ENCODE data around the gene NANP. TPM values are rescaled to one million over a fixed set of nuclear protein-coding genes. Genes with fewer than 3 reads are reported as not detected.

Gene NANP
- total and polyA plus RNA-seq, 2 of the 13 experiments (the other 11 are each of a cell fraction or from before 2014, with no cell fraction given) = 8.9 to 21.5 TPM

DNA sequence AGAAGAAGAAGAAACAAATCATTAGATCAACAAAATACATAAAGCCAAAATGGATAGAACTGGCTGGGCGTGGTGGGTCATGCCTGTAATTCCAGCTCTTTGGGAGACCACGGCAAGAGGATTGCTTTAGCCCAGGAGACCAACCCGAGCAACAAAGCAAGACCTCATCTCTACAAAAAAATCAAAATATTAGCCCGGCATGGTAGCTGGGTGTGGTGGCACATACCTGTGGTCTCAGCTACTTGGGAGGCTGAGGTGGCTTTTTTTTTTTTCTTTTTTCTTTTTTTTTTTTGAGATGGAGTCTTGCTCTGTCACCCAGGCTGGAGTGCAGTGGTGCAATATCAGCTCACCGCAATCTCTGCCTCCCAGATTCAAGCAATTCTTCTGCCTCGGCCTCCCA, 59.9 kb downstream of the NANP start:
- Histone ChIP-seq H3K27me3 (ENCODE audit: control insufficient read depth in 1 of 2, insufficient read depth in 2 of 2, low read length in 2 of 2) (no peaks in the 10 kb centered on the region), H3K4me1 (ENCODE audit: insufficient read depth, low read length) (peaks cover 31% of the 10 kb centered on the region), H2AFZ (ENCODE audit: low read length) (no peak overlapping the region), H3K36me3 (replicated peaks in 1 of 2; ENCODE audit: control insufficient read depth in 1 of 2, insufficient read depth in 2 of 2, low read length in 2 of 2) (peaks cover 5 to 12% of the 10 kb centered on the region in 2 experiments; a peak in 4 of 5 replicates), H3K9me3 (ENCODE audit: low read length) (no peaks in the 10 kb centered on the region), H3K9ac (ENCODE audit: insufficient read depth, low read depth, low read length) (no peak overlapping the region), H3K79me2 (ENCODE audit: insufficient read depth, low read length) (peaks cover 74% of the 10 kb centered on the region), H4K20me1 (ENCODE audit: insufficient read depth, low read length) (peaks cover 11% of the 10 kb centered on the region), H3K4me2 (ENCODE audit: low read depth, low read length) (no peak overlapping the region), H3K27ac (ENCODE audit: extremely low read length, insufficient read depth, low read length) (no peak overlapping the region), H3K4me3 (replicated peaks in 1 of 3; ENCODE audit: insufficient read depth in 1 of 3, low read depth in 2 of 3, low read length in 3 of 3) (no peak overlapping the region)
- CTCF ChIA-PET (ENCODE audit: low intra/inter-chr PET ratio, low total read pairs) = no interaction called here
- TF ChIP-seq, protein P1, sequence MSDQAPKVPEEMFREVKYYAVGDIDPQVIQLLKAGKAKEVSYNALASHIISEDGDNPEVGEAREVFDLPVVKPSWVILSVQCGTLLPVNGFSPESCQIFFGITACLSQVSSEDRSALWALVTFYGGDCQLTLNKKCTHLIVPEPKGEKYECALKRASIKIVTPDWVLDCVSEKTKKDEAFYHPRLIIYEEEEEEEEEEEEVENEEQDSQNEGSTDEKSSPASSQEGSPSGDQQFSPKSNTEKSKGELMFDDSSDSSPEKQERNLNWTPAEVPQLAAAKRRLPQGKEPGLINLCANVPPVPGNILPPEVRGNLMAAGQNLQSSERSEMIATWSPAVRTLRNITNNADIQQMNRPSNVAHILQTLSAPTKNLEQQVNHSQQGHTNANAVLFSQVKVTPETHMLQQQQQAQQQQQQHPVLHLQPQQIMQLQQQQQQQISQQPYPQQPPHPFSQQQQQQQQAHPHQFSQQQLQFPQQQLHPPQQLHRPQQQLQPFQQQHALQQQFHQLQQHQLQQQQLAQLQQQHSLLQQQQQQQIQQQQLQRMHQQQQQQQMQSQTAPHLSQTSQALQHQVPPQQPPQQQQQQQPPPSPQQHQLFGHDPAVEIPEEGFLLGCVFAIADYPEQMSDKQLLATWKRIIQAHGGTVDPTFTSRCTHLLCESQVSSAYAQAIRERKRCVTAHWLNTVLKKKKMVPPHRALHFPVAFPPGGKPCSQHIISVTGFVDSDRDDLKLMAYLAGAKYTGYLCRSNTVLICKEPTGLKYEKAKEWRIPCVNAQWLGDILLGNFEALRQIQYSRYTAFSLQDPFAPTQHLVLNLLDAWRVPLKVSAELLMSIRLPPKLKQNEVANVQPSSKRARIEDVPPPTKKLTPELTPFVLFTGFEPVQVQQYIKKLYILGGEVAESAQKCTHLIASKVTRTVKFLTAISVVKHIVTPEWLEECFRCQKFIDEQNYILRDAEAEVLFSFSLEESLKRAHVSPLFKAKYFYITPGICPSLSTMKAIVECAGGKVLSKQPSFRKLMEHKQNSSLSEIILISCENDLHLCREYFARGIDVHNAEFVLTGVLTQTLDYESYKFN (CRISPR knock-in tag; conservative IDR thresholded peaks at IDR 0.05) = no peak
- TF ChIP-seq SRSF1 (optimal IDR thresholded peaks at IDR 0.05; ENCODE audit: low read depth, low read length) (no peak), ZNF44 (CRISPR knock-in tag; IDR thresholded peaks at IDR 0.05) (no peak), GATAD1 (CRISPR knock-in tag; IDR thresholded peaks at IDR 0.05) (no peak), JDP2 (CRISPR knock-in tag; IDR thresholded peaks at IDR 0.05; ENCODE audit: borderline replicate concordance) (no peak)
- TF ChIP-seq, protein P2, sequence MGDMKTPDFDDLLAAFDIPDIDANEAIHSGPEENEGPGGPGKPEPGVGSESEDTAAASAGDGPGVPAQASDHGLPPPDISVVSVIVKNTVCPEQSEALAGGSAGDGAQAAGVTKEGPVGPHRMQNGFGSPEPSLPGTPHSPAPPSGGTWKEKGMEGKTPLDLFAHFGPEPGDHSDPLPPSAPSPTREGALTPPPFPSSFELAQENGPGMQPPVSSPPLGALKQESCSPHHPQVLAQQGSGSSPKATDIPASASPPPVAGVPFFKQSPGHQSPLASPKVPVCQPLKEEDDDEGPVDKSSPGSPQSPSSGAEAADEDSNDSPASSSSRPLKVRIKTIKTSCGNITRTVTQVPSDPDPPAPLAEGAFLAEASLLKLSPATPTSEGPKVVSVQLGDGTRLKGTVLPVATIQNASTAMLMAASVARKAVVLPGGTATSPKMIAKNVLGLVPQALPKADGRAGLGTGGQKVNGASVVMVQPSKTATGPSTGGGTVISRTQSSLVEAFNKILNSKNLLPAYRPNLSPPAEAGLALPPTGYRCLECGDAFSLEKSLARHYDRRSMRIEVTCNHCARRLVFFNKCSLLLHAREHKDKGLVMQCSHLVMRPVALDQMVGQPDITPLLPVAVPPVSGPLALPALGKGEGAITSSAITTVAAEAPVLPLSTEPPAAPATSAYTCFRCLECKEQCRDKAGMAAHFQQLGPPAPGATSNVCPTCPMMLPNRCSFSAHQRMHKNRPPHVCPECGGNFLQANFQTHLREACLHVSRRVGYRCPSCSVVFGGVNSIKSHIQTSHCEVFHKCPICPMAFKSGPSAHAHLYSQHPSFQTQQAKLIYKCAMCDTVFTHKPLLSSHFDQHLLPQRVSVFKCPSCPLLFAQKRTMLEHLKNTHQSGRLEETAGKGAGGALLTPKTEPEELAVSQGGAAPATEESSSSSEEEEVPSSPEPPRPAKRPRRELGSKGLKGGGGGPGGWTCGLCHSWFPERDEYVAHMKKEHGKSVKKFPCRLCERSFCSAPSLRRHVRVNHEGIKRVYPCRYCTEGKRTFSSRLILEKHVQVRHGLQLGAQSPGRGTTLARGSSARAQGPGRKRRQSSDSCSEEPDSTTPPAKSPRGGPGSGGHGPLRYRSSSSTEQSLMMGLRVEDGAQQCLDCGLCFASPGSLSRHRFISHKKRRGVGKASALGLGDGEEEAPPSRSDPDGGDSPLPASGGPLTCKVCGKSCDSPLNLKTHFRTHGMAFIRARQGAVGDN (CRISPR knock-in tag; IDR thresholded peaks at IDR 0.05) = no peak
- TF ChIP-seq, protein P3, sequence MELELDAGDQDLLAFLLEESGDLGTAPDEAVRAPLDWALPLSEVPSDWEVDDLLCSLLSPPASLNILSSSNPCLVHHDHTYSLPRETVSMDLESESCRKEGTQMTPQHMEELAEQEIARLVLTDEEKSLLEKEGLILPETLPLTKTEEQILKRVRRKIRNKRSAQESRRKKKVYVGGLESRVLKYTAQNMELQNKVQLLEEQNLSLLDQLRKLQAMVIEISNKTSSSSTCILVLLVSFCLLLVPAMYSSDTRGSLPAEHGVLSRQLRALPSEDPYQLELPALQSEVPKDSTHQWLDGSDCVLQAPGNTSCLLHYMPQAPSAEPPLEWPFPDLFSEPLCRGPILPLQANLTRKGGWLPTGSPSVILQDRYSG (CRISPR knock-in tag; IDR thresholded peaks at IDR 0.05) = no peak
- WGBS (ENCODE audit: low lambda C conversion rate) = 95% methylated on average over 6 of the region's 6 CpGs
- DNase-seq (ENCODE audit: low spot score) (no peak), FAIRE-seq (no peak), ATAC-seq (no peak)
- no TSS peak for BruUV-seq (replicated peaks)
- POLR2A ChIA-PET = interaction anchor here (0.6 to 1.1 kb wide), 2 partner anchors 12 to 56 kb away, joined by 3 read pairs; no protein-coding TSS in a partner anchor
- intact Hi-C loops (cut with micrococcal nuclease; ENCODE audit: unreplicated experiment) (no loop called here), in situ Hi-C loops (cut with HindIII; ENCODE audit: extremely low pct_ligation_motif_present, low pct_unique_long_range_greater_than_20kb) (no loop called here)

Measured in HepG2 (cell line).